CD14-positive monocyte (primary cell): ENCODE results near the gene ACVR2B. TPM values are rescaled to one million over a fixed set of nuclear protein-coding genes. Genes with fewer than 3 reads are reported as not detected.

Experiments used
- DNase-seq, 3 donors: peaks; one replicate each; pipeline ENCODE4 v3.0.0-alpha.2; 2011 to 2022
- H2AFZ ChIP-seq: 2 replicates; pipeline ENCODE4 v1.6.0; 2012; ENCODE audit warnings: mild to moderate bottlenecking, low read depth, low read length, inconsistent platforms; ENCODE audit not compliant: insufficient read depth, poor library complexity, severe bottlenecking
- H3K27ac ChIP-seq, 2 donors: 1 replicate in 1 of 2; 2 replicates in 1 of 2; pipeline ENCODE4 v1.5.1; 2012 to 2013; ENCODE audit warnings: low read length in 2 of 2, control low read depth in 1 of 2, inconsistent platforms in 1 of 2, low read depth in 1 of 2, mild to moderate bottlenecking in 1 of 2
- H3K27me3 ChIP-seq, 2 donors: one replicate each; pipeline versions ENCODE4 v1.6.0 to v1.6.1; 2011 to 2013; ENCODE audit warnings: low read length in 2 of 2; ENCODE audit not compliant: control insufficient read depth in 2 of 2, insufficient read depth in 2 of 2
- H3K36me3 ChIP-seq, 2 donors: replicated peaks in 1 of 2; 1 replicate in 1 of 2; 2 replicates in 1 of 2; pipeline versions ENCODE4 v1.5.1 to v1.6.1; 2012 to 2013; ENCODE audit warnings: low read length in 2 of 2, control low read depth in 1 of 2, inconsistent platforms in 1 of 2, mild to moderate bottlenecking in 1 of 2; ENCODE audit not compliant: insufficient read depth in 2 of 2, control insufficient read depth in 1 of 2
- H3K4me1 ChIP-seq, 2 donors: 1 replicate in 1 of 2; 2 replicates in 1 of 2; pipeline versions ENCODE4 v1.5.1 to v1.6.1; 2012 to 2013; ENCODE audit warnings: low read length in 2 of 2, control low read depth in 1 of 2, inconsistent platforms in 1 of 2, mild to moderate bottlenecking in 1 of 2, moderate library complexity in 1 of 2; ENCODE audit not compliant: insufficient read depth in 2 of 2, control insufficient read depth in 1 of 2
- H3K4me2 ChIP-seq: replicated peaks from 2 replicates; pipeline ENCODE3; 2012; ENCODE audit warnings: low read length, moderate library complexity, mild to moderate bottlenecking; ENCODE audit not compliant: poor library complexity, severe bottlenecking; ENCODE audit errors: extremely low read depth
- H3K4me3 ChIP-seq, 3 experiments: fragments of 200-600 bp in 1 of 3; sonication (generic) in 1 of 3; replicated peaks in 1 of 3; 1 replicate in 2 of 3; 2 replicates in 1 of 3; pipeline ENCODE4 v1.5.1; 2011 to 2013; ENCODE audit warnings: low read length in 3 of 3, mild to moderate bottlenecking in 3 of 3, control low read depth in 2 of 3, low read depth in 2 of 3, inconsistent platforms in 1 of 3, moderate library complexity in 1 of 3
- H3K79me2 ChIP-seq: 2 replicates; pipeline ENCODE4 v1.6.0; 2012; ENCODE audit warnings: mild to moderate bottlenecking, control low read depth, inconsistent platforms, low read length, moderate library complexity; ENCODE audit not compliant: insufficient read depth
- H3K9ac ChIP-seq: 2 replicates; pipeline ENCODE4 v1.6.0; 2017; ENCODE audit warnings: low read length, mild to moderate bottlenecking; ENCODE audit not compliant: insufficient read depth, poor library complexity, severe bottlenecking
- H3K9me3 ChIP-seq, 2 donors: replicated peaks in 1 of 2; 1 replicate in 1 of 2; 2 replicates in 1 of 2; pipeline versions ENCODE4 v1.5.1 to v1.6.1; 2012 to 2013; ENCODE audit warnings: low read length in 2 of 2, control low read depth in 1 of 2; ENCODE audit not compliant: control insufficient read depth in 1 of 2, insufficient read depth in 1 of 2
- H4K20me1 ChIP-seq: 2 replicates; pipeline ENCODE4 v1.6.0; 2012; ENCODE audit warnings: mild to moderate bottlenecking, low read length, control low read depth, moderate library complexity; ENCODE audit not compliant: insufficient read depth
- H3K27ac Mint-ChIP-seq, 7 donors: one replicate each; pipeline ENCODE4 v1.8.0; 2020; ENCODE audit warnings: mild to moderate bottlenecking in 7 of 7, mixed read lengths in 7 of 7, moderate library complexity in 6 of 7, inconsistent platforms in 2 of 7
- H3K27me3 Mint-ChIP-seq, 3 donors: one replicate each; pipeline ENCODE4 v1.8.0; 2021 to 2022; ENCODE audit warnings: low read depth in 3 of 3, mild to moderate bottlenecking in 3 of 3, mixed read lengths in 3 of 3, moderate library complexity in 3 of 3, inconsistent platforms in 1 of 3
- H3K36me3 Mint-ChIP-seq, 2 donors: one replicate each; pipeline ENCODE4 v1.8.0; 2020; ENCODE audit warnings: mixed read lengths in 2 of 2, inconsistent platforms in 1 of 2, mild to moderate bottlenecking in 1 of 2
- H3K4me1 Mint-ChIP-seq: one replicate; pipeline ENCODE4 v1.8.0; 2020; ENCODE audit warnings: mild to moderate bottlenecking, mixed read lengths
- H3K4me3 Mint-ChIP-seq, 2 donors: one replicate each; pipeline ENCODE4 v1.8.0; 2020; ENCODE audit warnings: mild to moderate bottlenecking in 2 of 2, mixed read lengths in 2 of 2, moderate library complexity in 1 of 2
- H3K9me3 Mint-ChIP-seq, 7 donors: one replicate each; pipeline ENCODE4 v1.8.0; 2020 to 2022; ENCODE audit warnings: mixed read lengths in 7 of 7, mild to moderate bottlenecking in 6 of 7, moderate library complexity in 6 of 7, inconsistent platforms in 2 of 7
- CTCF ChIP-seq: fragments of 200-600 bp; IDR thresholded peaks from one replicate; pipeline ENCODE4 v1.8.0; 2022; ENCODE audit warnings: antibody characterized with exemption, mild to moderate bottlenecking
- WGBS: methylation state at CpG from one replicate; pipeline ENCODE4 v1.1.5; 2013; ENCODE audit warnings: missing lambda C conversion rate; ENCODE audit not compliant: insufficient coverage; 5-methylcytosine and 5-hydroxymethylcytosine counted together
- intact Hi-C, 2 donors: fragments of 100-400 bp; cut with micrococcal nuclease; formaldehyde crosslinking; loops; one replicate each; pipeline versions ENCODE4 v1.15.0 to v1.15.1; 2023
- polyA plus RNA-seq, 3 donors: library from polyadenylated mRNA; depleted of rRNA in 1 of 3; unstranded in 2 of 3; stranded (reverse) in 1 of 3; fragments of 300-500 nt in 2 of 3; fragments of >200 nt in 1 of 3; fragmentation: Illumina TruSeq in 2 of 3; gene quantifications; 1 replicate in 2 of 3; 2 replicates in 1 of 3; pipeline ENCODE4 v1.2.3, GENCODE V29; 2012 to 2021

Gene ACVR2B
- polyA plus RNA-seq, 3 donors: 0.15 to 0.41 TPM; not detected in 1

- H3K27ac Mint-ChIP-seq: no peak overlapping the region
- Histone ChIP-seq H3K79me2 (no peaks in the 10 kb centered on the region), H3K9ac (no peak overlapping the region), H3K4me1 (no peaks in the 10 kb centered on the region), H2AFZ (no peak overlapping the region), H3K9me3 (peaks cover 5 to 7% of the 10 kb centered on the region in 2 donors), H3K4me3 (no peak overlapping the region), H4K20me1 (no peaks in the 10 kb centered on the region), H3K4me2 (no peak overlapping the region), H3K27me3 (peaks cover 2 to 5% of the 10 kb centered on the region in 2 donors), H3K36me3 (no peaks in the 10 kb centered on the region), H3K27ac (no peak overlapping the region)
- no peaks in the 10 kb centered on the region for H3K36me3 Mint-ChIP-seq
- peaks cover 10 to 22% (median 13%) of the 10 kb centered on the region in 3 donors for H3K27me3 Mint-ChIP-seq
- TF ChIP-seq CTCF: no peak
- intact Hi-C loops: no loop called here
- no peak for DNase-seq
- peaks cover 7 to 28% (median 15%) of the 10 kb centered on the region in 7 donors for H3K9me3 Mint-ChIP-seq
- no peak overlapping the region for H3K4me3 Mint-ChIP-seq
- 83% methylated on average over 1 of the region's 2 CpGs for WGBS
- H3K4me1 Mint-ChIP-seq: no peaks in the 10 kb centered on the region
These were observed 7.5 kb upstream of the ACVR2B start for GRCh38 chr3:38446085-38446686.

GRCh38 chr3:38446812-38447211 is 6.9 kb upstream of the ACVR2B start:
- Histone ChIP-seq H3K4me1 (no peaks in the 10 kb centered on the region), H3K4me2 (no peak overlapping the region), H3K9me3 (peaks cover 7 to 8% of the 10 kb centered on the region in 2 donors), H3K36me3 (no peaks in the 10 kb centered on the region), H3K27me3 (peaks cover 2 to 9% of the 10 kb centered on the region in 2 donors), H3K79me2 (no peaks in the 10 kb centered on the region), H3K9ac (no peak overlapping the region), H3K27ac (no peak overlapping the region), H2AFZ (no peak overlapping the region), H3K4me3 (no peak overlapping the region), H4K20me1 (no peaks in the 10 kb centered on the region)
- TF ChIP-seq CTCF: no peak
- no peaks in the 10 kb centered on the region for H3K36me3 Mint-ChIP-seq
- peaks cover 13 to 25% (median 15%) of the 10 kb centered on the region in 3 donors for H3K27me3 Mint-ChIP-seq
- H3K27ac Mint-ChIP-seq: no peak overlapping the region
- H3K4me3 Mint-ChIP-seq: no peak overlapping the region
- H3K4me1 Mint-ChIP-seq: no peaks in the 10 kb centered on the region
- intact Hi-C loops: no loop called here
- no peak for DNase-seq
- peaks cover 7 to 34% (median 19%) of the 10 kb centered on the region in 7 donors for H3K9me3 Mint-ChIP-seq
